PC-9 (cell line): ENCODE measurements around the gene N4BP3. TPM values are rescaled to one million over a fixed set of nuclear protein-coding genes. Genes with fewer than 3 reads are reported as not detected.

ENCODE experiments used
- BruUV-seq: library from RNA; stranded (reverse); fragments of 400-500 nt; replicated peaks from 2 replicates; lab custom pipeline; 2021; lab: Mats Ljungman, UMichigan
- CTCF ChIA-PET: fragments of 300-600 bp; sonication (Branson Sonifier 250); formaldehyde crosslinking; loops from one replicate; lab custom pipeline; 2022; ENCODE audit warnings: antibody characterized with exemption; lab: Charles Lee
- POLR2A ChIA-PET: fragments of 300-600 bp; sonication (Branson Sonifier 250); formaldehyde crosslinking; loops from one replicate; lab custom pipeline; 2022; ENCODE audit warnings: antibody characterized with exemption; ENCODE audit not compliant: unreplicated experiment; lab: Charles Lee
- DNase-seq, 2 experiments: peaks; one replicate each; pipeline versions ENCODE4 v3.0.0 to v3.0.0-alpha.2; 2015 to 2022; ENCODE audit warnings: mixed read lengths in 1 of 2
- H2AFZ ChIP-seq: fragments of 200-600 bp; sonication (generic); 2 replicates; pipeline ENCODE4 v1.8.1; 2017; ENCODE audit warnings: antibody characterized with exemption
- H3F3A ChIP-seq: fragments of 200-600 bp; sonication (generic); 2 replicates; pipeline ENCODE4 v1.8.1; 2017; ENCODE audit warnings: antibody characterized with exemption, mild to moderate bottlenecking, low read depth; ENCODE audit not compliant: insufficient read depth
- H3K27ac ChIP-seq: fragments of 200-600 bp; sonication (generic); 2 replicates; pipeline ENCODE4 v1.6.1; 2016; ENCODE audit warnings: mixed run types
- H3K27me3 ChIP-seq: fragments of 200-600 bp; sonication (generic); 2 replicates; pipeline ENCODE4 v1.6.1; 2016; ENCODE audit warnings: low read depth, mixed run types; ENCODE audit not compliant: insufficient read depth
- H3K36me3 ChIP-seq: fragments of 200-600 bp; sonication (generic); 2 replicates; pipeline ENCODE4 v1.6.1; 2016; ENCODE audit warnings: low read depth, mixed run types
- H3K4me1 ChIP-seq: fragments of 200-600 bp; sonication (generic); replicated peaks from 2 replicates; pipeline ENCODE4 v1.6.1; 2016; ENCODE audit warnings: mixed run types; ENCODE audit not compliant: insufficient read depth
- H3K4me2 ChIP-seq: fragments of 200-600 bp; sonication (generic); 2 replicates; pipeline ENCODE4 v1.6.1; 2017; ENCODE audit warnings: mixed run types
- H3K4me3 ChIP-seq: fragments of 200-600 bp; sonication (generic); 2 replicates; pipeline ENCODE4 v1.6.1; 2016; ENCODE audit warnings: mixed run types
- H3K79me2 ChIP-seq: fragments of 200-600 bp; sonication (generic); 2 replicates; pipeline ENCODE4 v1.6.1; 2017; ENCODE audit warnings: low read depth, mixed run types
- H3K9me2 ChIP-seq: fragments of 200-600 bp; sonication (generic); 2 replicates; pipeline ENCODE4 v1.8.1; 2017; ENCODE audit warnings: mild to moderate bottlenecking; ENCODE audit not compliant: insufficient read depth
- H3K9me3 ChIP-seq: fragments of 200-600 bp; sonication (generic); 2 replicates; pipeline ENCODE4 v1.8.1; 2016; ENCODE audit warnings: low read depth; ENCODE audit not compliant: insufficient read depth
- H4K20me1 ChIP-seq: fragments of 200-600 bp; sonication (generic); 2 replicates; pipeline ENCODE4 v1.8.1; 2017; ENCODE audit not compliant: insufficient read depth
- EZH2 ChIP-seq: fragments of 200-600 bp; sonication (generic); IDR thresholded peaks from 2 replicates; pipeline ENCODE4 v1.8.0; 2017; ENCODE audit warnings: antibody characterized with exemption, low read depth
- intact Hi-C: fragments of 100-400 bp; cut with micrococcal nuclease; formaldehyde crosslinking; loops from one replicate; pipeline ENCODE4 v1.10.0; 2022; ENCODE audit not compliant: unreplicated experiment
- total RNA-seq: library from RNA; stranded (reverse); gene quantifications from 2 replicates; pipeline ENCODE4 v1.2.3, GENCODE V29; 2021
- TF ChIP-seq, protein P1 (sequence below): fragments of 200-600 bp; sonication (generic); conservative IDR thresholded peaks from 2 replicates; pipeline ENCODE4 v1.6.1; 2017; ENCODE audit warnings: mixed run types, antibody characterized with exemption, mild to moderate bottlenecking, moderate library complexity

Gene N4BP3
- total RNA-seq, 1 experiment from 2014 or later = 0.81 TPM

- intact Hi-C loops = no loop called here
- no TSS peak for BruUV-seq
- no peaks in the 10 kb centered on the region; the same call in 1 of the 2 replicates for H3K79me2 ChIP-seq
- no peaks in the 10 kb centered on the region for H3K27me3 ChIP-seq
- no peak overlapping the region for H2AFZ ChIP-seq
- peaks cover 14% of the 10 kb centered on the region; the same call in 1 of the 2 replicates for H3F3A ChIP-seq
- H4K20me1 ChIP-seq = no peaks in the 10 kb centered on the region
- TF ChIP-seq, protein P1, sequence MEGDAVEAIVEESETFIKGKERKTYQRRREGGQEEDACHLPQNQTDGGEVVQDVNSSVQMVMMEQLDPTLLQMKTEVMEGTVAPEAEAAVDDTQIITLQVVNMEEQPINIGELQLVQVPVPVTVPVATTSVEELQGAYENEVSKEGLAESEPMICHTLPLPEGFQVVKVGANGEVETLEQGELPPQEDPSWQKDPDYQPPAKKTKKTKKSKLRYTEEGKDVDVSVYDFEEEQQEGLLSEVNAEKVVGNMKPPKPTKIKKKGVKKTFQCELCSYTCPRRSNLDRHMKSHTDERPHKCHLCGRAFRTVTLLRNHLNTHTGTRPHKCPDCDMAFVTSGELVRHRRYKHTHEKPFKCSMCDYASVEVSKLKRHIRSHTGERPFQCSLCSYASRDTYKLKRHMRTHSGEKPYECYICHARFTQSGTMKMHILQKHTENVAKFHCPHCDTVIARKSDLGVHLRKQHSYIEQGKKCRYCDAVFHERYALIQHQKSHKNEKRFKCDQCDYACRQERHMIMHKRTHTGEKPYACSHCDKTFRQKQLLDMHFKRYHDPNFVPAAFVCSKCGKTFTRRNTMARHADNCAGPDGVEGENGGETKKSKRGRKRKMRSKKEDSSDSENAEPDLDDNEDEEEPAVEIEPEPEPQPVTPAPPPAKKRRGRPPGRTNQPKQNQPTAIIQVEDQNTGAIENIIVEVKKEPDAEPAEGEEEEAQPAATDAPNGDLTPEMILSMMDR = no peak
- no peak for TF ChIP-seq EZH2
- POLR2A ChIA-PET = no interaction called here
- CTCF ChIA-PET = no interaction called here
- H3K9me2 ChIP-seq = no peaks in the 10 kb centered on the region
- H3K4me1 ChIP-seq = peaks cover 19% of the 10 kb centered on the region
- no peak overlapping the region; the same call in 1 of the 2 replicates for H3K4me2 ChIP-seq
- no peak for DNase-seq
- no peaks in the 10 kb centered on the region for H3K36me3 ChIP-seq
- no peaks in the 10 kb centered on the region for H3K9me3 ChIP-seq
- H3K27ac ChIP-seq = no peak overlapping the region
- H3K4me3 ChIP-seq = no peak overlapping the region
Observed at GRCh38 chr5:178115814-178116142, 2.4 kb downstream of the N4BP3 start.

DNA sequence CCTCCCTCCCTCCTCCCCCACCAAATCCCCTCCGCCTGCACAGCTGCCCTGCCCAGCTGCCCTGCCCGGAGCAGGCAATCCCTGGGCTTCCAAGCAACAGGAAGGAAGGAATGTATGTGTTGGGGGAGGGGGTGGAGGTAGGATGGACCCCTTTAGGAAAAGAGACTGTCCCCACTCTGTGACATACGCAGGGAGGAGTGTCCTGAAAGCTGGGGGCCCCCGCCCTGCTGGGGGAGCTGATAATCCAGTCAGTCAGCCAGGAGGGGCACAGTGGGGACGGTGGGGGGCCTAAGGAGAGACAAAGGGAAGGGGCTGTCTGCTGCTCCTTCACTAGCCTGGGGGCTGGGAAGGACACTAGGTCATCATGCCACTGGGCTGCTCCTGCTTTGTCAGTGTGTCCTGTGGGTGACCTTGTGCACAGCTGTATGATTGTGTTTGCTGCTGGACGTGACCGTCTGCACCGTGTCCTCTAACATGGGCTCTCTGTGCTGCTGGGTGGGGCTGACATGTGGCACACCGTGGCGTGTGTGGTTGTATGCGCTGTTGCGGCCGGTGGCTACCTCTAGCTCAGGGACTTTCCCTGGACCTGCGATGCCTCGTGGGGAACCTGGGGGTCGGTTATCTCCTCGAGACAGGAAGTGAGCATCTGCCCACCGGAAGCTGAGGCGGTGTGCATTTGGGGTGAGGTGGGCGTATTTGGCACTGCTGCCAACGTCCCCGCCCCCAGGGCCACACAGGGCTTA, 3.0 kb downstream of the N4BP3 start:
- Histone ChIP-seq H3K27me3 (no peaks in the 10 kb centered on the region), H2AFZ (no peak overlapping the region), H3K4me2 (no peak overlapping the region), H3F3A (peaks cover 14% of the 10 kb centered on the region; the same call in 1 of the 2 replicates), H3K9me2 (no peaks in the 10 kb centered on the region), H3K79me2 (no peaks in the 10 kb centered on the region; the same call in 1 of the 2 replicates), H3K9me3 (no peaks in the 10 kb centered on the region), H3K27ac (no peak overlapping the region), H3K4me1 (peaks cover 19% of the 10 kb centered on the region), H3K4me3 (no peak overlapping the region), H4K20me1 (no peaks in the 10 kb centered on the region), H3K36me3 (no peaks in the 10 kb centered on the region)
- no peak for DNase-seq
- ChIA-PET CTCF (no interaction called here), POLR2A (no interaction called here)
- TF ChIP-seq, protein P1 = no peak
- TF ChIP-seq EZH2 = no peak
- intact Hi-C loops = no loop called here
- no TSS peak for BruUV-seq

- no peaks in the 10 kb centered on the region for H4K20me1 ChIP-seq
- H3K27ac ChIP-seq = no peak overlapping the region
Observed at GRCh38 chr5:178117923-178118701, 4.8 kb downstream of the N4BP3 start.

More at GRCh38 chr5:178117923-178118701, 4.8 kb downstream of the N4BP3 start:
- ChIA-PET POLR2A (no interaction called here), CTCF (no interaction called here)
- H3K4me1 ChIP-seq = peaks cover 6% of the 10 kb centered on the region
- no peak for DNase-seq
- no peaks in the 10 kb centered on the region for H3K9me3 ChIP-seq
- H3K79me2 ChIP-seq = no peaks in the 10 kb centered on the region; the same call in 1 of the 2 replicates
- BruUV-seq = no TSS peak
- H3K9me2 ChIP-seq = no peaks in the 10 kb centered on the region
- TF ChIP-seq EZH2 = no peak
- TF ChIP-seq, protein P1 = no peak
- peaks cover 5% of the 10 kb centered on the region; the same call in 1 of the 2 replicates for H3F3A ChIP-seq
- H3K27me3 ChIP-seq = no peaks in the 10 kb centered on the region
- H3K4me3 ChIP-seq = no peak overlapping the region
- no peaks in the 10 kb centered on the region for H3K36me3 ChIP-seq
- no peak overlapping the region for H3K4me2 ChIP-seq
- no peak overlapping the region for H2AFZ ChIP-seq
- intact Hi-C loops = no loop called here
